GM19240 (cell line): ENCODE data around the gene RS1.

ENCODE experiments used
- DNase-seq: peaks from one replicate; pipeline ENCODE4 v3.0.0; 2011; ENCODE audit warnings: low spot score; ENCODE audit not compliant: insufficient read length

The RS1 gene

DNA sequence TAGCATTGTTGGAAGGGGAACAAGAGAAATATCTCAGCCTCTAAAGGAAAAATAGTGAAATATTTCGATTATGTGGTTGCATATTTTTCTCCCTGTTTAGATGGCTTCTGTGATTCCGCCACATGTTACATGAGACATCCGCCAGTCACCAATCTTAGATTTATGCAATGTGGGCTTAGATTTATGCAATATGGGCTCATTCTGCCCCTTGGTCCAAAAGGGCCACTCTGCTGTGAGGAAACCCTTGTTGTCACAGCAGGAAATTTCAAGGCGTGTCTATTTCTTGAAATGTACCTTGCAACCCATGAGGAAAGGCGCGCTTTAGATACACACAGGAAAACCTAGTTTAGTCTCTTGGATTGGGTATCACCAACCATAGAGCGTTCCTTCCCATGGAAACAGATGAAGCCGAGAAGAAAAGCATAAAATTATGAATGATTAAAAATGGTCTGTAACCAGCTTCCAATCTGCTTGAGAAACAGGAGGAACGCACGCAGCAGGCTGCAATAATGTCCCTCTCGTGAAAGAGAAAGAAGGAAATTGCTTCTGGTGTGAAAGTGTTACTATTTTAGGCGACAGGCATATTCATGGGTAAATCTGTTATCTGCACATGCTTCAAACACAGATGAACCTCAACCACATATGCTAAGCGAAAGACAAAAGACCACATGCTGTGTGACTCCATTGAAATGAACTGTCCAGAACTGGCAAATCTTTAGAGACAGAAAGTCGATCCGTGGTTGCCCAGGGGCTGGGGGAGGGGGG is 3.7 kb downstream of the RS1 start:
- DNase-seq, result no peak

DNA sequence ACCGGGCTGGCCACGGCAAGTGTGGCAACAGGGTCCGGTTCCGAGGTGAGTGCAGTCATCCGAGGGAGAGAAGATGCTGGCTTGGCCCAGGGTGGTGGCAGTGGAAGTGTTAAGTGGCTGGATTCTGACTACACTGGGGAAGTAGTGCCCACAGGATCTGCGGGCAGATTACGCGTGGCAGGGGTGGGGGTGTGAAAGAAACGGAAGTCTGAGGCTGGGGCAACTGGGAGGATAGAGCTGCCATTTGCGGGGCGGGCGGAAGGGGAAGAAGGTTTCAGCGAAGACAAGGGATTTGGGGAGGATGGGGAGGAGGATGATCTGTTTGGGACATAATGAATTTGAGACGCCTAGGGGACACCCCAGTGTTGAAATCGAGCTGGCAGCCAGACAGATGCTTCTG is 5.3 kb downstream of the RS1 start:
- DNase-seq, result no peak

DNA sequence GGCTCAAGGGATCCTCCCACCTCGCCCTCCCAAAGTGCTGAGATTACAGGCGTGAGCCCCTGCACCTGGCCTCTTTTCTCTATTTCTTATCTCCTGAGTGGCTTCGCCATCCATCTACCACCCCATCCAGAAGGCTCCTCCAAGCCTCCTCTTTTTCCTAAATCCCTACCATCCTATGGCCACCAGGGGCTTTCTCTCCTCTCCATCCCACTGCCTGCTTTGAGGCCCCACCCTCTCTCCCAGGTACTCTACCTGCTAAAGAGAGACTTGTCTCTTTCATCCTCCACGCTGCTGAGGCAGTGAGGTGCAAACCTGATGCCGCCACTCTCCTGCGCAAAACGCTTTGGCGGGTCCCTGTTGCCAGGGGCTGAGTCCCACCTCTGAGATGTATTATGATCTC is 7.0 kb downstream of the RS1 start:
- no peak for DNase-seq

DNA sequence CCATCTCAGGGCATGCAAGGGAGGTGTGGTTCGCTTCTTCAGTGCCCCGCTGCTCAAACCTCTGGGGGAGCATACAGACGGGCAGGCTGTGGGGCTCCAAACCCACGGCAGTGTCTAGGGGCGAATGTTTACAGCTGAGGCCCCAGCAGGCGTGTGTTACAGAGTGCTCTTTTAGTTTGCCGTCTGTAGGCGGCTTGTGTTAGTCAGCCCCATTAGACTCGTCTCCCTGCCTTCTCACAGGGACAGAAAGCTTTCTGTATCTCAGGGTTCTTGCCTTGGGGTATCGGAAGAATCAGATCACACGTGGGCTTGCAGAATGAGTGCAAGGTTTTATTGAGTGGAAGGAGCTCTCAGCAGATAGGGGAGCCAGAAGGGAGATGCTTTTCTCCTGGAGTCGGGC is 10.6 kb downstream of the RS1 start:
- no peak for DNase-seq

DNA sequence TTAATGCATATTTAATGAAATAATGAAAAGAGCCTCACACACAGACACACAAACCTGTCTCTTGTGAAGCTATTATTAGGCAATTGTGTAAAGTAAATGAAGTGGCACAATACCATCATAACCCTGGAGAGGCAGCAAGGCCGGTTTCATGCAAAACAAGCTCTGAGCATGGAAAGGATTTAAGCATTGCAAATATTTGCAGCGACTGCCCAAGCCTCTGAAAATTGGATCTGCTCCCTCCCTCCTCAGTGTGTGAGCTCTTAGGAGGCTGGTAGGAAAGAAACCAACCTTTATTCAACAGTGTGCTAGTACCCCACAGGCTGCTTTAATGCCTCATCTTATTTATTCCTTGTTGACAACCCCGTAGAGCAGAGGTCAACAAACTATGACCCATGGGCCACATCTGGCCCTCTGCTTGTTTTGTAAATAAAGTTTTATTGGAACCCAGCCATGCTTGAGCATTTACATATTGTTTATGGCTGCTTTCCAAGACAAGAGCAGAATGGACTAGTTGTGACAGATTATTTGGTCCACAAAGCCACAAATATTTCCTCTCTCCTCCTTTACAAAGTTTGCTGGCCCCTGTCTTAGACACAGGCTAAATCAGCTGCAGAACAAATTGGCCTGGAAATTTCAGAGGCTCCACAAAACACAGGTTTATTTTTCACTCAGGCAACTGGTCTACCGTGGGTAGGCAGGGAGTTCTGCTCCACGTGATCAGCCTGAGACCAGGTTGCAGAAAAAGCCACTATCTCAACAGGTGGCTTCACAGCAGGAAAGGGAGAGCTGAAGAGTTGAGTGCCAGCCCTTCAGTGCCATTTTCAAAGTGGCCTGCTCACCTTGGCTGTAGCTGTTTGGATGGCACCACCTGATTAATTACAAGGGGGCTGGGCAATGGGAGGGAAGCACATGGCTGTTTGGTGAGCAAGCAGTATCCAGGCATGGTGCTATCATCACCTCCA is 16.8 kb downstream of the RS1 start:
- DNase-seq, result no peak

DNA sequence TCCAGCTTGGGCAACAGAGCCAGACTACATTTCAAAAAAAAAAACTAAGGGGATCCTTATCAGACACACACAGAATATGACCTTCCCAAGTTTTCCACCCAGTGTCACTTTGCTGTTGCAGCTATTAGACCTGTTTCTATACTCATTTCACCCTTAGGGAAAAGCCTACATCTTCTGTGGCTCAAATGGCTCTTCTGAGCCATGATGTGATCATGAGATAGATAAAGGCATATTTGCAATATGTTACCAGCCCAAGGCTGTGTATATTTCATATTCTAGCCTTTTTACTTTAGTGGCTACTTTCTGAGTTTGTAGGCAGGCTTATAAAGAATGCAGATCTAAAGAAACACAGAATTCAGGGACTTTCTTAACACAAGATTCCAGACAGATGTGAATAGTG is 19.3 kb downstream of the RS1 start:
- no peak for DNase-seq

DNA sequence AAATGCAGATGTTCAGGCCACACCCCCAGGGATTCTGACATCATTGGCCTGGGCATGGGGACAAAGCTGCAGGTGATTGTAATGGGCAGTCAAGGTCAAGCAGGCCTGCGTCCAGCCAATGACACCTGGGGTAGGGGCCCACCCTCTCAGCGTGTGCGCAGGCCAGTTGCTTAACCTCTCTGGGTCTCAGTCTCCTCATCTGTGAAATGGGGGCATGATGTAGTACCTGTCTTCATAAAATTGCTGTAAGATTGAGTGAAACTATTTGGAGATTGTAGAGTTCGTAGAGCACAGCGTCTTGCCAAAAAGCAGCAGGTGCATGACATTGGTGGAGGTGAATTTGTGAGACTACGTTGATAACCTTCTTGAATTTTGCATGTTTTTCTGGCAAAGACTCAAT is 21.2 kb downstream of the RS1 start:
- no peak for DNase-seq

DNA sequence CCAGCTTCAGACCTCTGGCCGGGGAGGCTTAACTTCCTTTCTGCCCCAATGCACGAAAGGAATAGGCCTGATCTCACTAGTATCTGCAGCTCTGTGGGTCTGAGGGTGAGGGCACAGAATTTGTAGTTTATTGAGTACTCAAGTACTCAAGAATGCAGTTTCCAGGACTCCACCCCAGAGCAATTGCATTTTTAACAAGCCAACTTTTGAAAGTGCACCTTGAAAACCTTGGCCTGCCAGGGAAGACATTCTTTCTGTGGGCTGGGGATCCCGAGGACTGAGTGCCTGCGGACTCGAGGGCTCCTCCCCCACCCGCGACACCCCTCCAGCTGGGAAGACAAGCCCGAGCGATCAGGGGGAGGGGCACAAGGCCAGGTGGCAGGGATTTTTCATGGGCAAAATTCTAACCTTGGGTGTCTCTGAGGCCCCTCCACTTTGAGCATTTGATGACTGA is 22.4 kb downstream of the RS1 start:
- DNase-seq, result no peak

DNA sequence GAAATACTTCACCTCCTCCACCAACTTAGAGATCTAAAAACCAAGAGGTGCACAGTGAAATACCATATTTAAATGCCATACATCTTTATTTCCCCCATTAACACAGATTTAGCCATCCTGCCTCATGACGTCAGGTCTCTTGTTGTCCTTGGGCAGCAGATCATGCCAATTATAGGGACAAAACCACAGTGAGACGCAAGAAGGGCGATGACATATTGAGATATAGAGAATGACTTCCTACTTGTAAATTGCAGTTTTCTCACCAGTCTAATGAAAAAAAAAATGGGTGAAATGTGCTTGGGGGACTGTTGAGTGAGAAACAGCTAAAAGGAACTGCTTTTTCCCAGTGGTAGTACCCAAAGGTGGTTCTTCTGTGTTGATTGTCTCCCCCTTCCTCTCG is 24.3 kb downstream of the RS1 start:
- no peak for DNase-seq

DNA sequence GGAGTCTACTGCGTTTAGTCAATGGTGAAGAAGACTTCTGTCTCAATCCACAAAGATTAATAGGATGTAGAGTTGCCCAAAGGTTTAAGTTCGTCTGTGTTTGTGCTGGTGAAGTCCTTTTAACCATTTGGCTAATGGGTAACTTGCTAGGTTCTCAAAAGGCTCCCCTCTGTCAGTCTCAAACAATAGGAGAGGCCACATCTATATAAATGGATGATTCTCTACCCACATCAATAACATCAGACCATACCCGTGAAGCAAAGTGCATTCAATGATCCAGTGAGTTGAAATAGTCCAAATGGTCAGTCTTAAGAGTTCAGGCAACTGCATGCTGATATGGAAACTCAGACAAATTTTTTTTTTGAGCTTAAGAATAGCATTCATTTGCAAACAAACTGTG is 28.1 kb downstream of the RS1 start:
- no peak for DNase-seq

DNA sequence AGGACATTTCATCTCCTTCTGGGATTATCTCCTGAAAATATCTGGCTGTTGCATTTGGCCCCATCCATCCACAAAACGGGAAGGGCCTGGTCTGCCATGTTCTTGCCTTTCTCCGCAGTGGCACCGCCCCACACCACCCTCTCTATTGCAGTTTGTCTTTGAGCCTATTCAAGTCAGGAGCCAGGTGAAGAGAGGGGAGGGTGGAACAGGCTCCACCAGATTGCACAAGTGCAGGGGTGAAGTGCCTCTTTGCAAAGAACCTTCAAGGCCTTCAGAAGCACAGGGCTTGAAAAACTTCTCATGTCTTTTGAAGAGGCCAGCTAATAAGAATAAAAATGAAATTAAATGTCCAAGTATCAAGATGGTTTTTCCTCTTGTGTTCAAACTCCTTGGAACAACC is 28.7 kb downstream of the RS1 start:
- no peak for DNase-seq

DNA sequence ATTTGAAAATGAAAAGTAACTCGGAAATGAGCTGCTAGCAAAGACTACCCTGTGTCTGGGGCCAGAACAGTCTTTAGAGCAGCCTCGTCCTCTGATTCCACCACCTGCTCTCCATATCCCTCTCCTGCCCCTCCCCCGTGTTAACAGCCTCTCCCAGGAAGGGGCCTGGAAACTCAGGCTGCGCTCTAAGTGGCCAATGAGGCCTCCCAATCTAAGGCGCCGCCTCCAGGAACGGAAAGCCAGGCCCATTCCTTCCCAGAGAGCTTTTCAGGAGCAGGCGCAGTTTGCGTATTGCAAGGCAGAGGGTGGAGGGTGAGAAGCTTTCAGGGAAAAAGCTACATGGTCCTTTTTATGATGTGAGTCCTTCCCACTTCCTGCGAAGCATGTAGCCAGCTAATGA is 31.2 kb downstream of the RS1 start:
- DNase-seq, result no peak

DNA sequence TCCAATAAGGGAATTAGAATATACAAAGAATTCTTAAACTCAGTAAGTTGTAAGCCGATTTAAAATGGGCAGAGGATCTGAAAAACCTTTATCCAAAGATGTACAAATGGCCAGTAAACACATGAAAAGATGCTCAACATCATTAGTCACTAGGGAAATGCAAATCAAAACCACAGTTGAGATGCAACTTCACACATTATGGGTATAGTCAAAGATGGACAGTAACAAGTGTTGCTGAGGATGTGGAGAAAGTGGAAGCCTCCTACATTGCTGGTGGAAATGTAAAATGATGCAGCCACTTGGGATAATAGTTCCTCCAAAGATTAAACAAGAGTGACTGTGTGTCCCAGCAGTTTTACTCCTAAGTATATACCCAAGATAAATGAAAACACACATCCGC is 32.6 kb downstream of the RS1 start:
- no peak for DNase-seq

DNA sequence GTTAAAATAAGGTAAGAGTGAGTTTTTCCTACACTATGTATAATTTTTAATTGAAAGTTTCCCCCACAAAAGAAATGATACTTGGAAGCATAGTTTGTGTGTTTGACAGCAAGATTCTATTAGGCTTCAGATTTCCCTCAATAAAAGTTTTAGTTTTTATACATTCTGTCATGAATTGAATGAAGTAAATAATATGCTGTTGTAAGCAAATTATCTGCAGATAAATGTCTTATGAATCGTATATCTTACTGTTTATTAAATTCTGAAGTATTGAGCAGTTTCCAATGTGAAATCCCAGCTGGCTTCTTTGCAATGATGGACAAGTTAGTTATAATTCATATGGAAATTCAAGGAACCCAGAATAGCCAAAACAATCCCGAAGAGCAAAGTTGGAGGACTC is 33.5 kb downstream of the RS1 start:
- DNase-seq, result no peak

DNA sequence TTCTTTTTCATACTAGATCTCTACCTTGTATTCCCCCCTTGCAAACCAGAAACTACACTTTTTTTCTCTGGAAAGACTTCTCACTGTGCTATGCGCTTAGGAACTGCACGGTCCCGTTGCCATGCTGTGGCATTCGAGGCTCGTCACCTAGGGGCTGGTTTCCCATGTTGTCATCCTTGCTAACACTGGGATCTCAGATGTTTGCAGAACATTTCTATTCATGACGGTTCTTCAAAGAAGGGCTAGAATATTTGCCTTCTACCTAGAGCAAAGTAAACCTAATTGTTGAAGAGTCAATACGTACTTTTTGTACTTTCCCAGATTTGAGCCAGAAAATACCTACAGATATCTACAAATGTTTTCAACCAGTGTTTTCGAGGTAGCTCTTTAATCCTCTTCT is 41.0 kb downstream of the RS1 start:
- DNase-seq, result no peak

DNA sequence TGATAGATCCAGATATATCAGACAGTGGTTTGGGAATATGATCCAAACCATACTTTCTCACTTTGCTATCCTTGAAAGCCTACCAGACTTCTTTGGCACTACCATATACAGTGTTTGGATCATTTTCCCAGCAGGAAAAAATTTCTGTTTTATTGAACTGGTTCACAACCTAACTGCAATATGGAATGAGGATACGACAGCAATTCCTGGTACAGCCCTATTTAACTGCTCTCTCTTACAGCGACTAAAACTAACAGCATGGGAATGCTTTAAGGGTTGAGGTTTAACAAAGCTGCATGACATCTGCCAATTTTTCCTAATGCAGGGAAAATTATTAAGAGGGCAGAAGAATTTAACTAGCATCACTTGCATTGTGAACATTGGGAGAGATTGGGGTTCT is 47.3 kb downstream of the RS1 start:
- DNase-seq, result no peak

DNA sequence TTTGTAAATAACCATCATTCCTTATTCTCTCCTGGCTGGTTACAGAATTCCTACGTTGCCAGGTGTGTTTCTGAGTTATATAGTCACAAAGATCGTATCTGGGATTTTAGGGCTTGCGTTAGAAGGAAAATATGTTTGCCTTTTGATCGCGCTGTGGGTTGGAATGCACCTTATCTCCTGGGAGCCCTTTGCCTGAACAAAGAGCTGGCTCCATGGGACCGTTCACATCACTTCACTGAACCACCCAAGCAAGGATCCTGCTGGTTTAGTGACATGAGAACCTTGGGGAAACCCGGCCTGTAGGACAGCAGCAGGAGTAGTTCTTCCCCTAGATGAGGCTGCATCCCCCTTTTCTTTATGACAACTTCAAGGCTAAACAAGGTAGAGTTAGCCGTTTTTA is 51.6 kb downstream of the RS1 start:
- DNase-seq, result no peak

DNA sequence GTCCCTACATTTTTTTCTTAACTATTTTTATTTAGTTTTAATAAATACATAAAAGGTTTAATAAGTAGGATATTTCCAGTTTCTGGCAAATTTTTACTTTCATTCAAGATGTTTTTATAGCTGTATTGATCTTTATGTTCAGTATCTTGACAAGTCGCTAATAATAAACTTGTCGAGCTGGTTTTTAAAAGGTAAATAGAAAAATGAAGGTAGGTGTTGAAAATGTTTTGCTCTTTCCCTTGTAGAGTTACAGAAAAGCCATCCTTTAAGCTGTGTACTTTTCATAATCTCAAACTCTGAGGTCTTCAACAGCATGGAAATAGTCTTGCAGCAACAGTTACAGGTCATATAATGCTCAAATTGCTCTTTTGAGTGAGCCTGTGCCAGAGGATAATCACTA is 52.6 kb downstream of the RS1 start:
- no peak for DNase-seq

DNA sequence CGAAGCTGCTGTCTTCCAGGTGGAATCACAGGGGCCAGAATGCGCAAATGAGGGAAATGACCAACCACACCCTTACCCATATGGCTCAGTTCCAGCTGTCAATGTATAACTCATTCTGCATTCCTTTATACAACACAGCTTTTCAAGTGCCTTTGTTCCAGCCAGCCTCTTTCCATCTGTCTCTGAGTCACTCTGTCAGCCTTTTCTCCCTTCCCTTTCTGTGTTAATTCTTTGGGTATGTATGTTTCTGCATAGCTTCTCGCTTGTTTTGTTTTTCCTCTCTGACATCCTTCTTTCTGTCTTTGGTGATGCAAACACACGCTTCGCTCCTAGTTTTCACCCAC is 54.5 kb downstream of the RS1 start:
- no peak for DNase-seq

DNA sequence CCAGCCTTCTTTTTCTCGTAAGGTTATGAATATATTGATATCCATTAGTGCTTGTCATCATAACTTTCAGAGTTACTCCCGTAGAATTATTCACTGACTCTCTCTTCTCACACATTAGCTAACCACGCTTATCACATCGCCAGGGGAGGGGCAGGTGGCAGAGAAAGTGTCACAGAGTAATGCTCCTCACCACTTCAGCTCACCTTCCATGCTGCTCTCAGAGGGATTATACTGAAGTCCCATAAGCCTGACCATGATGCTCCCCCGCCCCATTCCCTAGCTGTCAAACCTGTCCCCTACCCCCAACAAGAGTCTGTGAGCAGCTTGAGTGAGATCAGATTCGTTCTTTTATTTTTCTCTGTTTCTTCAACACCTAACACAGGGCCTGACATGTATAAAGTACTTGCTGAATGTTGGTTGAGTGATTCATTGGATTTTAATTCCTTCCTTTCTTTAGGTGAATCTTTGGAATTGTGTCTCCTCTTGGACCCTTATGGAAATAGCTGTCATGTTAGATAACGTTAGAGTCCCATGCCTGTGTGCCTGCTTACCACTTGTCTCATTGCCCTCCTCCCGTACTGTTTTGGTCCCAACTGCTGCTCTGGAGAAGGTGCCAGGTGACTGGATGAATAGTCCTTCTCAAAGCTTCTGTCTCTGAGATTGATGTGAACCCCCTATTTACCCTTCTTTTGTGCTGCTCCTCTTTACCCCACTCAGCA is 55.1 kb downstream of the RS1 start:
- no peak for DNase-seq

DNA sequence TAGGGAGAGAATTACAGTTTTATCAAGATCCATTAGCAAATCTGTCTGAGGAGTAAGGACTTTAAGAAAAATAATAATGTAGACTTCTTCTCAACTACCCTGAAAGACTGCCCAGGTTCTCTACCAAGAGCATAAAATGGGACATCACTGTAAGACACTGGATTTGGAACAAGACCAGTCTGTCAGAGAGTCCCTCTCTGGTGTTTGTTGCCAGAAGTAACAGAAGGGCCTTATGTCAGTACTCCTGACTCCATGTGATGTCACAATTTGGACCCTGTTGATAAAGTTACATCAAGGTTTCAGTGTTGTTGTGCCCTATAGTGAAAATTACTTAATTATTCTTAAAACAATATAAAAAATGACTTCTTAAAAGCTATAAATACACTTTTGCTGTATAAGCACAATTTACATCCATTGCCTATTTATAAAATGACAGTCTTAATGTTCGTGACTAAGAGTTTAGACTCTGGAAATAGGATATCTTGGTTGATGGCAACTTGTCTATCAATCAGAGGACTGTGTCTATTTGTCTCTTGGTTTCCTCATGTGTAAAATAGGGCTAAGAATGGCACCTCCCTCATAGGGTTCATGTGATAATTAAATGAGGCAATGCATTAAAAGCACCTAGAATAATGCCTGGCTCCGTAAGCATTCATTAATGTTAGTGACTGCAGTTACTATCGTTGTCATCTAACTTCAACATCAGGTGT is 57.8 kb downstream of the RS1 start:
- DNase-seq, result no peak

DNA sequence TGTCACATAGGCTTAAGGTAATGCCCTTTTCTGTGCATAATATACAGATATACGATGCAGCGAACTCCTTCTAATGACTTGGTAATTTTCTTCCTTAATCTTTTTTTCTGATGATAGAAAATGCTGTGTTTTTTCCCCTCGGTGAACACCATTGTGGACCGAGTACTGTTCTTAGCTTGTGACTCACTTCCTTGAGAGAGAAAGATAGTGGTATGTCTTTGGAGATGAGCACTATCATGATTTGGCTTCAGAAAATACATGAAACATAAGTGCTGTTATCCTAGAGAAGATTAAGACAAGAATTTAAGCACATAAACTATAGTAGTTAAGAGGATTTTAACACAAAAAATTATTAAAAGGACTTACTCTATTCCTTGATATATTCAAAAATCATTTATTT is 63.9 kb downstream of the RS1 start:
- DNase-seq, result no peak
